Measurements from ENCODE around the gene TM9SF3.

DNA sequence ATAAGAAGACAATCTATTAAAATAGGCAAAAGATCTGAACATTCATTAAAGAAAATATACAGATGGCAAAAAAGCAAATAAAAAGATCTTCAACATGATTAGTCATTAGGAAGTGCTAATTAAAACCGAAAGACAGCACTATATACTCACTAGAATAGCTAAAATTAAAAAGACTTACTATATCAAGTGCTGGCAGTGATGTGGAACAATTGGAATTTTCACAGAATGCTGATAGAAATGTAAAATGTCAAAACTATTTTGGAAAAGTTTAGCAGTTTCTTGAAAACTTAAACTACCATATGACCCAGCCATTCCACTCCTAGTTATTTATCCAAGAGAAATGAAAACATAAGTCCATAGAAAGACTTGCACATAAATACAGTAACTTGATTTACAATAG is 48.1 kb downstream of the TM9SF3 start:
- no peak for TF ChIP-seq CTCF (IDR thresholded peaks at IDR 0.05 in 4 of 5, conservative IDR thresholded peaks at IDR 0.05 in 1 of 5)
- TF ChIP-seq POLR2A (IDR thresholded peaks at IDR 0.05) = no peak

Measured in gastrocnemius medialis (tissue), 4 donors.